Activated CD4-positive, alpha-beta T cell treated with anti-CD3 and anti-CD28 coated beads, Interleukin-10, Interleukin-2, amounts not matched to agents 100 ng/mL and 50 ng/mL, durations not matched to agents 16 hours and 8 hours (primary cell): ENCODE data around the gene BTD.
A peak's percentile ranks its signal among the peaks of the same experiment; 100 is the strongest.
"Not testable (repeated sequence)": the region's sequence is repeated elsewhere in the genome, so short reads cannot be mapped to it uniquely, and the experiment has no call there.

Experiments
- DNase-seq: peaks from one replicate; pipeline ENCODE4 v3.0.0-alpha.2; 2020

The BTD gene

GRCh38 chr3:15601399-15602145, at the start of gene BTD, which contains the start of gene HACL1:
Gene BTD, plus strand, starts transcription at chr3:15601745. Its CDS starts 33,695 bp downstream, at chr3:15635440.
Gene HACL1, minus strand, starts transcription at chr3:15601569. Its CDS starts 106 bp downstream, at chr3:15601463.
- DNase-seq, result peak; percentile 99

GRCh38 chr3:15551902-15552301, 49.6 kb upstream of the BTD start:
- DNase-seq, result no peak

GRCh38 chr3:15553749-15554148, 47.8 kb upstream of the BTD start:
- no peak for DNase-seq

GRCh38 chr3:15556512-15556911, 45.0 kb upstream of the BTD start:
- peak; percentile 40 for DNase-seq

- peak; percentile 79 for DNase-seq
These were observed 44.0 kb upstream of the BTD start for GRCh38 chr3:15557511-15557946.

GRCh38 chr3:15558581-15558980, 43.0 kb upstream of the BTD start:
- no peak for DNase-seq

GRCh38 chr3:15562560-15562959, 39.0 kb upstream of the BTD start:
- DNase-seq, result no peak

- no peak for DNase-seq
These were observed 38.4 kb upstream of the BTD start for GRCh38 chr3:15563190-15563589.

- DNase-seq, result no peak
These were observed 29.4 kb upstream of the BTD start for GRCh38 chr3:15572138-15572537.

GRCh38 chr3:15575446-15575845, 26.1 kb upstream of the BTD start:
- DNase-seq, result no peak

GRCh38 chr3:15576475-15576874, 25.1 kb upstream of the BTD start:
- DNase-seq, result no peak

- no peak for DNase-seq
These were observed 23.2 kb upstream of the BTD start for GRCh38 chr3:15578289-15578867.

GRCh38 chr3:15579051-15579450, 22.5 kb upstream of the BTD start:
- DNase-seq, result no peak

- DNase-seq, result no peak
These were observed 19.8 kb upstream of the BTD start for GRCh38 chr3:15581471-15582394.

GRCh38 chr3:15585111-15585845, 16.3 kb upstream of the BTD start:
- DNase-seq, result no peak

GRCh38 chr3:15591242-15591641, 10.3 kb upstream of the BTD start:
- DNase-seq, result no peak

GRCh38 chr3:15591928-15592327, 9.6 kb upstream of the BTD start:
- no peak for DNase-seq

- no peak for DNase-seq
These were observed 8.6 kb upstream of the BTD start for GRCh38 chr3:15592968-15593367.

GRCh38 chr3:15595955-15596354, 5.6 kb upstream of the BTD start:
- no peak for DNase-seq

- DNase-seq, result no peak
These were observed 523 bp upstream of the BTD start for GRCh38 chr3:15601046-15601398.

GRCh38 chr3:15602146-15602536, 596 bp downstream of the BTD start:
- no peak for DNase-seq

GRCh38 chr3:15602816-15603215, 1.3 kb downstream of the BTD start:
- DNase-seq, result not testable (repeated sequence)

- DNase-seq, result not testable (repeated sequence)
These were observed 3.0 kb downstream of the BTD start for GRCh38 chr3:15604584-15604983.
